Keratinocyte (primary cell): ENCODE results near the gene PCCA.

Experiments
- CTCF ChIP-seq, 3 experiments: IDR thresholded peaks in 1 of 3; conservative IDR thresholded peaks in 1 of 3; optimal IDR thresholded peaks in 1 of 3; 2 replicates in 2 of 3; 3 replicates in 1 of 3; pipeline versions ENCODE3 to v1.5.1; 2011; ENCODE audit warnings: low read length in 3 of 3, mild to moderate bottlenecking in 3 of 3, moderate library complexity in 2 of 3, control low read depth in 1 of 3, inconsistent platforms in 1 of 3; ENCODE audit not compliant: insufficient read depth in 2 of 3; ENCODE audit errors: extremely low read depth in 1 of 3
- EZH2 ChIP-seq: IDR thresholded peaks from one replicate; pipeline ENCODE4 v1.6.1; 2012; ENCODE audit warnings: inconsistent platforms, mild to moderate bottlenecking, low read length, moderate library complexity

DNA sequence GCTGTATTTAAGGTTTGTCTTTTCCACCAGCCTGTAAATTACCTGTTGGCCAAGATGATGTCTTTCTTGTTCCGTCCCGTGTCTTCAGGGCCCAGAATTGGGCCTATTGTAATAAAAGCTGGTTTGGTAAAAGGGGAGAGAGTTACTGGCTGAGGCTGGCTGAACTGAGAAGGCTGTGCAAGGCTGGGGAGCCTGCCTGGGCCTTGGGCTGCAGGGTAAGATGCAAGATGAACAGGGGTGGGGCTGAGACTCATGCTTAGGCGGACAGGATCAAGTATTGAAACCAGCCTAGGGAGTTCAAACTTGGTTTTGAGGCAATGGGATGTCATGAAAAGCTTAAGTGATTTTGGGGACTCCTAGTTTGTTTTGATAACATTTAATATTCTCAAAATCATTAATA, 142.3 kb downstream of the PCCA start:
- TF ChIP-seq CTCF (optimal IDR thresholded peaks at IDR 0.05 in 1 of 3, IDR thresholded peaks at IDR 0.05 in 1 of 3, conservative IDR thresholded peaks at IDR 0.05 in 1 of 3; ENCODE audit: extremely low read depth in 1 of 3, insufficient read depth in 2 of 3, low read length in 3 of 3), result no peak
- TF ChIP-seq EZH2, result no peak
